Measurements from ENCODE around the gene KRTAP10-10.

GRCh38 chr21:44589586-44590305, 47.4 kb upstream of the KRTAP10-10 start:
- TF ChIP-seq, protein P1, sequence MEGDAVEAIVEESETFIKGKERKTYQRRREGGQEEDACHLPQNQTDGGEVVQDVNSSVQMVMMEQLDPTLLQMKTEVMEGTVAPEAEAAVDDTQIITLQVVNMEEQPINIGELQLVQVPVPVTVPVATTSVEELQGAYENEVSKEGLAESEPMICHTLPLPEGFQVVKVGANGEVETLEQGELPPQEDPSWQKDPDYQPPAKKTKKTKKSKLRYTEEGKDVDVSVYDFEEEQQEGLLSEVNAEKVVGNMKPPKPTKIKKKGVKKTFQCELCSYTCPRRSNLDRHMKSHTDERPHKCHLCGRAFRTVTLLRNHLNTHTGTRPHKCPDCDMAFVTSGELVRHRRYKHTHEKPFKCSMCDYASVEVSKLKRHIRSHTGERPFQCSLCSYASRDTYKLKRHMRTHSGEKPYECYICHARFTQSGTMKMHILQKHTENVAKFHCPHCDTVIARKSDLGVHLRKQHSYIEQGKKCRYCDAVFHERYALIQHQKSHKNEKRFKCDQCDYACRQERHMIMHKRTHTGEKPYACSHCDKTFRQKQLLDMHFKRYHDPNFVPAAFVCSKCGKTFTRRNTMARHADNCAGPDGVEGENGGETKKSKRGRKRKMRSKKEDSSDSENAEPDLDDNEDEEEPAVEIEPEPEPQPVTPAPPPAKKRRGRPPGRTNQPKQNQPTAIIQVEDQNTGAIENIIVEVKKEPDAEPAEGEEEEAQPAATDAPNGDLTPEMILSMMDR (IDR thresholded peaks at IDR 0.05), result no peak
- no peak for TF ChIP-seq POLR2A (IDR thresholded peaks at IDR 0.05)

Data from testis (tissue), 2 donors.